Suppressor macrophage treated with lipopolysaccharide for 1 hour (primary cell): ENCODE data around the gene DAGLA.

Experiments
- DNase-seq, 3 donors: peaks; one replicate each; pipeline ENCODE4 v3.0.0-alpha.2; 2020 to 2022

The DAGLA gene

DNA sequence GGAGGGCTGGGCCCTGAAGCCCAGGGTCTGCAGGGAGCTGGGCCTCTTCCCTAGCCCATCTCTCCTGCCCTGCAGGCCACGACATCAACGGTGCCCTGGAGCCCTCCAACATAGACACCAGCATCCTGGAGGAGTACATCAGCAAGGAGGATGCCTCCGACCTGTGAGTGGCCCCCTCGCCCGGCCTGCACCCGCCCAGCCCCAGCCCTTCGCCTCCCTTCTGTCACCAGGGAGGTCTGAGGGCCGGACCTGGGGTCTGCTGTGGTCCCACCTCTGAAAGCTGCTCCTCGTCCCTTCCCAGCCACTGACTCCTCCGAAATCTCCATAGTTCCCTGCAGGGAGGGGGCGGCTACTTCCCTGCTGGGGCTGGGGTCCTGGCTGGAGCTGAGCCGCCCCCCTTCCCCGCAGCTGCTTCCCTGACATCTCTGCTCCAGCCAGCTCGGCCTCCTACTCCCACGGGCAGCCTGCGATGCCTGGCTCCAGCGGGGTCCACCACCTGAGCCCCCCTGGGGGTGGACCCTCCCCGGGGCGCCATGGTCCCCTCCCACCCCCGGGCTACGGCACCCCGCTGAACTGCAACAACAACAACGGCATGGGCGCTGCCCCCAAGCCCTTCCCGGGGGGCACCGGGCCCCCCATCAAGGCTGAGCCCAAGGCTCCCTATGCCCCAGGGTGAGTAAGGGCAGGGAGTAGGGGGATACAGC, 85.5 kb downstream of the DAGLA start:
- DNase-seq: no peak

DNA sequence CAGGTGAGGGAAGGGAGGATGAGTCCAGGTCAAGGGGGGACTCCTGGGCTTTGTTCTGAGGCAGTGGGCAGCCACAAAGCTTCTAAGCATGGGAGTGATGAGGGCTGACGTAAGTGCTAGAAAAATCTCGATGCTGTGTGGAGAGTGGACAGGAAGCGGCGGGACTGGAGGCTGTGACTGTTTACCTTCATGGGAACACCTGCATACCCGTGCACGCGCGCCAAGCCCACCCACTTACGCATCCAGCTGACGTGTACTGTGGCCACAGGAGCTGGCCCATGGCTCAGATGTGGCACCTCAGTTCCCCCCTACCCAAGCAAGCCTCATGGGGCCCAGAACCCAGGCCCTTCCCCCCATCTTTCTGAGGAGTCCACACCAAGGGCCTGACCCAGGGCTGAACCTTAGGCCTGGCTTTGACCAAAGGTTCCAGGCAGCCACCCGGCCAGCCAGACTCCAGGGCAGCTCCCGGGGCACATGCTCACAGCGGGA, 86.2 kb downstream of the DAGLA start:
- no peak for DNase-seq

DNA sequence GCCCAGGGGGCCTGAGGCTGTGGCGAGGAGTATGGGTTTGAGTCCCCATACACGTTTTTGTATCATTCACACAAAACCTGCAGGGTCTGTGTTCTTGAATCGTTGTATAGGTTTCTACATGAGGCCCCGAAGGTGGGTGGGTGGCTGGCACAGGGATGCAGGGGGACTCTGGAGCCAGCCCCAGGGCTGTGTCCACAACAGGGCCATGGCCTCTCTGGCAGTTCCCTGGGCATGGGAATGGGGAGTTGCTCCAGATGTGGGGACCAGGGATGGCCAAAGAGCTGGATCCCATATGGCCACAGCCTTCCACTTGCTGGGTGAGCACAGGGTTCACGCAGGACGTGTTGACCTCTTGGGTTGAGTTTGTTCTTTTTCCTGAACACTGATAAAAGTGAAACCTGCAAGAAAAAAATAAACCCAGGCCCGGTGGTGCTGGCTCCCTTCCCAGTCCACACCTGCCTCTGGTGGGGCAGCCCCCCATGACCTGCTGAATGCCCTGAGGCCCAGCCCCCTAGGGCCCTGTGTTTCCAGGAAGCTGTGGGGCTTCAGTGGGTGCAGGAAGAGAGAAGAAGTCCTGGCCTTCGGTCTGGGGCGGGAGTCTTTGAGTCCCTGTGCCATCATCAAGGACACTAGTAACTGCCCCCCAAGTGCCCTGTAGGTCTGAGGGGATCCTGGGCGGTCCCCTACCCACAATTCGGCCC, 88.3 kb downstream of the DAGLA start:
- no peak for DNase-seq

GRCh38 chr11:61769169-61769920, 89.2 kb downstream of the DAGLA start:
- no peak for DNase-seq

DNA sequence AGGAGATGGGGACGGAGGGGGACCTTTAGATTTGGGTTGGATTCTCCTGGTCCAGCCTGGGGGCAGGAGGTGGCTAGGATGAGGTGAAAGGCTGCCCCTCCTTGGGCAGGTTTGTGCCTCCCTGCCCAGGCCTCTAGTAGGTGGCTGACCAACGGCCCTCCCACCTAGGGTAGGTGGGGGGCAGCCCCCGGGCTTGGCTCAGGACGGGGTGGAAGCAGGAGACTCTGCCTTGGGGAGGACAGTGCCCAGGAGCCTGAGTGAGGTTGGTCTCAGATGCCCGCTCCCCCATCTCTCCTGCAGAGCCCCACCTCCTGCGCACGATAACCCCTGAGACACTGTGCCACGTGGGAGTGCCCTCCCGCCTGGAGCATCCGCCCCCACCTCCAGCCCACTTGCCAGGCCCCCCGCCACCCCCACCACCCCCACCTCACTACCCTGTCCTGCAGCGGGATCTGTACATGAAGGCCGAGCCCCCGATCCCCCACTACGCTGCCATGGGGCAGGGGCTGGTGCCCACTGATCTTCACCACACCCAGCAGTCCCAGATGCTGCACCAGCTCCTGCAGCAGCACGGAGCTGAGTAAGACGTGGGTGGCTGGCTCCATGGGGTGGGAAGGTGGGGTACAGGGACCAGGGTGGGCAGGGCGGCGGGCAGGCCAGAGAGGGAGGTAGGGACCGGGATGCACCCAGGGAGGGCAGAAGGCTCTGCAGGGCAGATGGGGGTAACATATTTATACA, 89.9 kb downstream of the DAGLA start:
- no peak for DNase-seq

GRCh38 chr11:61771195-61771894, 91.2 kb downstream of the DAGLA start:
- DNase-seq: no peak

- DNase-seq: no peak
Observed at GRCh38 chr11:61771985-61772455, 91.8 kb downstream of the DAGLA start.

DNA sequence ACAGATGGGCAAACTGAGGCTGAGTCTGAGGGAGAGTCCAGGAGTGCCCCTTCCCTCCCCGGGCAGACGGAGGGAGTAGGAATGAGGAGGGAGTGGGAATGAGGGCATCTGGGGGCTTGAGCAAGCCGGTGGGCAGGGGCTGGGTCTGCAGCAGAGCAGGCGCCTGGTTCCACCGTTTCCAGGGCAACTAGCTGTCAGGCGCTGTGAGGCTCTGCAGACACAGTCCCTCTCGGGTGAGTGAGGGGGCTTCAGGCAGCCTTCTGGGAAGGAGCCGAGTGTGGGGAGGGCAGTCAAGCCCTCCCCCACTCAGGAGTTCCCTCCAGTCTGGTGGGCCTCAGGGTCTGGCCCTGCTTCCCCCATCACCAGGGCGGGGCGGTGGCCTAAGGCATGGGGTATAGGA, 93.2 kb downstream of the DAGLA start:
- no peak for DNase-seq

- DNase-seq: no peak
Observed at GRCh38 chr11:61773809-61774208, 93.6 kb downstream of the DAGLA start.

DNA sequence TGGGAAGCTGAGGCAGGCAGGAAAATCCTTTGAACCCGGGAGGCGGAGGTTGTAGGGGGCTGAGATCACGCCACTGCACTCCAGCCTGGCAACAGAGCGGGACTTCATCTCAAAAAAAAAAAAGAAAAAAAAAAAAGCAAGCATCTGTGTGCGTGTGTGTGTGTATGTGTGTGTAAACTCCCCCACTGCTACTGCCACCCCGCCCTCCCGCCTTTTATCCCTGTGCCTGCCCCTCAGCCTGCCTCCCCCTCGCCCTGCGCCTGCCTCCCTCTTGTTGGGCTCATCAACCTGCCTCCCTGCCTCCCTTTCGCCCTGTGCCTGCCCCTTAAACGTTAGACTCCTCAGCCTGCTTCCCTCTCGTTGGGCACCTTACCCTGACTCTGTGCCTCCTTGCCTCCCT, 94.2 kb downstream of the DAGLA start:
- no peak for DNase-seq

GRCh38 chr11:61775106-61775505, 94.9 kb downstream of the DAGLA start:
- DNase-seq: no peak

DNA sequence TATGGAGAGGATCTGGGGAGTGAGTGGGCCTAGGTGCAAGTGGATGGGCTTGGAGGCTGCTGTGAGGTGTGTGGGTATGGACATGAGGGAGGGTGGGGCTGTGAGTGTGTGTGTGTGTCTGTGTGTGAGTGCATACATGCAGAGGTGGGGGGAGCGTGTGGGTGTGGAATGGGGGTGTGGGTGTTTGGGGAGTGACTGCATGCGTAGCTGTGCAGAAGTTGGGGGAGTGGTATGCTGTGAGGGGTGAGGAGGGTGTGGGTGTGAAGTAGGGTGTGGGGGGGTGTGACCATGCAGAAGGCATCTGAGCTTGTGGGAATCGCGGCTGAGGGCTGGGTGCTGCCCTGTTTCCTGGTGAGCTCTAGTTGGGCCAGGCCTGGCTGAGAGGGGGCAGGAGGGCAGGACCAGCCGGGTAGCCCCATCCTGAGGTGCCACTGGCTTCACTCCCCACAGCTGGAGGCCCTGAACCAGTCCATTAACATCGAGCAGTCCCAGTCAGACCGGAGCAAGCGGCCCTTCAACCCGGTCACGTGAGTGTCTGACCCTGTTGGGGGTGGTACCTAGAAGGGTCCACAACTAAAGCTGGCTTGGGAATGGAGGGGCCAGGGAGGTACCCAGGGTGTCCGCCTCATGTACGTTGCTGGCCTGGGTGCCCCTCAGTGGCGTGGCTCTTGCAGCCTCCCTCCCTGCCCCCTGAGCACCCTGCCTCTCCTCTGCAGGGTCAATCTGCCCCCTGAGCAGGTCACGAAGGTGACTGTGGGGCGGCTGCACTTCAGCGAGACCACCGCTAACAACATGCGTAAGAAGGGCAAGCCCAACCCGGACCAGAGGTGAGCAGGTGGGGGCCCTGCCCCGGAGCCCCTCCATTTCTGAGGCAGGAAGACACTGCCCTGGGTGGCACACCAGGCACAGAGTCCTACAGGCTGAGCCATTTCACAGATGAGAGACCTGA, 95.7 kb downstream of the DAGLA start:
- DNase-seq: no peak

DNA sequence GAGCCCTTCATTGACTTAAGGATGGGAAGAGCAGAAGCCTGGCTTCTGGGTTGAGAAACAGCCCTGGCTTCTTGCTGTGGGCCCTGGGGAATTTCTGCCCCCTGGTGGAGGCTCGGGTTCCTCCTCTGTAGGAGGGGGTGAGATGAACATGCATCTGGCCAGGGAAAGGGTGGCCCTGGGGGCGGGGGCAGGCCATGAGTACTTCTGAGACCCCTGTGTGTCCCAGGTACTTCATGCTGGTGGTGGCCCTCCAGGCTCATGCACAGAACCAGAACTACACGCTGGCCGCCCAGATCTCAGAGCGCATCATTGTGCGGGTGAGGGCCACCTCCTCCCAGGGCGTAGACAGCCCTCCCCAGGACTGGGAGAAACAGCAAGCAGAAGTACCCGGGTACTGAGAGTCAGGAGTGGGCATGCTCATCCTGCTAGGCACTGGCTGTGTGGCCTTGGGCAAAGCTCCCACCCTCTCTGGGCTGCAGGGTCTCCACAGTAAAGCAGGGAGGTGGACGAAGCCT, 96.4 kb downstream of the DAGLA start:
- DNase-seq: peak; percentile 83 to 93 (median 87)

GRCh38 chr11:61777234-61778090, 97.3 kb downstream of the DAGLA start:
- peak in 2 of 3 donors; percentile 45 to 73 for DNase-seq

DNA sequence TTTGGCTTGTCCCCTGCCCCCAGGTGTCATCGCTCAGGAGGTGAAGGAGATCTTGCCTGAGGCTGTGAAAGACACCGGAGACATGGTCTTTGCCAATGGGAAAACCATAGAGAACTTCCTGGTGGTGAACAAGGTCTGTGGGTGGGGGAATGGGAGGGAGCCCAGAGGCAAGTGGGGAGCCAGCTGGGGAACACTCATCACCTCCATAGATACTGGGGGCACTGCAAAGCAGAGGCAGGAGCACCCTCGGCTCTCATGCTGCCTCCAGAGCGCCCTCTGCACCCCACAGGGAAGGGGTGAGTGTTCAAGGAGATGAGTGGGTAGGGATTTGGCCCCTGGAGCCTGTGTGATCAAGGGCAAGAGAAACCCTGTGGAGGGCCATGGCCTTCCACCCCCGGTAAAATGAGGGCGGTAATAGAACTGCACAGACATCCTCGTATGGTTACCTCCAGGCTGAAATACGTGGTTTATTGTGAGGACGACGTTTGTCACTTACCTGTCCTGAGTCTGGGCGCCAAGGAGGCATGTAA, 98.2 kb downstream of the DAGLA start:
- peak in 1 of 3 donors; percentile 19 for DNase-seq

DNA sequence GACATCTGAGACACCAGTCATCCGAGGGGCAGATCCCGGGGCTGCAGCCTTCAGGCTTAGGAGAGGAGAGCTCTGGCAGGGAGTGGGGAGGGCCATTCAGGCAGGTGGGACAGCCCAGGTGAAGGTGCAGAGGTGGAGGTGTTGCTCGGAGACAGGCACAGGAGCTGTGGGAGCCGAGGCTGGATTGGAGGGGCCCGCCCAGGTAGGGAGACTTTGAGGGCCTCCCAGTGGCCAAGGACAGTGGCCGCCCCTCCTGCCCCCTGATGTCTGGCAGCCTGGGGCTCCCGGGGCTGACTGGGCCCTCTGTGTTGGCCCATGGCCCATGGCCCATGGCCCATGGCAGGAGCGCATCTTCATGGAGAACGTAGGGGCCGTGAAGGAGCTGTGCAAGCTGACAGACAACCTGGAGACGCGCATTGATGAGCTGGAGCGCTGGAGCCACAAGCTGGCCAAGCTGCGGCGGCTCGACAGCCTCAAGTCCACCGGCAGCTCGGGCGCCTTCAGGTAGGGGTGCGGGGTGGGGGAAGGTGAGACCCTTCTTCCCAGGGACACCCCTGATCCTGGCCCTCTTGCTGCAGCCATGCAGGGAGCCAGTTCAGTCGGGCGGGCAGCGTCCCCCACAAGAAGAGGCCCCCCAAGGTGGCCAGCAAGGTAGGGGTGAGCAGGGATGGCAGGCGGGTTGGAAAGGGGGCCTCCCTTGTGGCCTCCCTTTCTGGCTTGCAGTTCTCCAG, 98.9 kb downstream of the DAGLA start:
- DNase-seq: no peak

DNA sequence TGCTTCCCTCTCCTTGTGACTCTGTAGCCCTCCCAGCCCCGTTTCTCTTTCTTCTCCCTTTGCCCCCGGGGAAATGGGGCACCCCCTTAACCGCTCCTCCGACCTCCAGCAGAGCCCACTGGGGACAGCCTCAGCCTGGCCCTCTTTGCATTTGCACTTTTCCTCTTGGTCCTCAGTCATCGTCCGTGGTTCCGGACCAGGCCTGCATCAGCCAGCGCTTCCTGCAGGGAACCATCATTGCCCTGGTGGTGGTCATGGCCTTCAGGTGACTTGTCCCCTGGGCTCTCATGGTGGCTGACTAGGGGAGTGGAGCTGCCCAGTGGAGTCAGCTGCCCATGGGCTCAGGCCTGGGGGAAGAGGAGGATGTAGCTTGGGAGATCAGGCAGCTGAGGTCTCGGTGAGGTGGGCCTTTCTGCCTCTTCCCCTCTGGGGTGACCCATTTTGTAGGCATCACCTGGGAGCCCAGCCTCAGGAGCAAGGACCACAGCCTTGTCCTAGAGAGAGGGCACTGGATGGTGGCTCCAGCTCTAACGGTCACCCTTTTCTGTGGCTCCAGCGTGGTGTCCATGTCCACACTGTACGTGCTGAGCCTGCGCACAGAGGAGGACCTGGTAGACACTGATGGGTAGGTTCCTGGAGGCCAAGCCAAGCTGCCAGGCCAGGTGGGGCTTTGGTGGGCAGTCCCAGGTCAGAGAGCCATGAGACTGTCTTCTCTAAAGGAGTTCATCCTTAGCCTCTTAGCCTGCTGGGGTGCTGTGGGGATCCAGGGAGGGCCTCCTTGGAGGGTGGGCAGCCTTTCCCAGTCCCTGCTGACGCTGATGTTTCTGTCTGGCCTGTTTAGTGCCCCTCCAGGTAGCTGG, 99.7 kb downstream of the DAGLA start:
- no peak for DNase-seq
